KMS-11 (cell line): ENCODE data around the gene FECH.

Source experiments
- H2AFZ ChIP-seq: fragments of 200-600 bp; sonication (generic); 2 replicates; pipeline ENCODE4 v1.6.1; 2016; ENCODE audit warnings: antibody characterized with exemption, mixed run types, low read depth
- H3K27ac ChIP-seq: fragments of 200-600 bp; sonication (generic); 2 replicates; pipeline ENCODE4 v1.6.1; 2016; ENCODE audit warnings: mild to moderate bottlenecking, mixed run types
- H3K27me3 ChIP-seq: fragments of 200-600 bp; sonication (generic); 2 replicates; pipeline ENCODE4 v1.6.1; 2017; ENCODE audit warnings: mild to moderate bottlenecking, low read depth, mixed run types, moderate library complexity; ENCODE audit not compliant: insufficient read depth
- H3K36me3 ChIP-seq: fragments of 200-600 bp; sonication (generic); 2 replicates; pipeline ENCODE4 v1.6.1; 2017; ENCODE audit warnings: mild to moderate bottlenecking, mixed run types; ENCODE audit not compliant: insufficient read depth
- H3K4me1 ChIP-seq: fragments of 200-600 bp; sonication (generic); 2 replicates; pipeline ENCODE4 v1.6.1; 2016; ENCODE audit warnings: mild to moderate bottlenecking, low read depth, mixed run types; ENCODE audit not compliant: poor library complexity, severe bottlenecking
- H3K4me2 ChIP-seq: fragments of 200-600 bp; sonication (generic); 2 replicates; pipeline ENCODE4 v1.7.0; 2016; ENCODE audit warnings: mild to moderate bottlenecking, mixed run types
- H3K4me3 ChIP-seq: fragments of 200-600 bp; sonication (generic); IDR thresholded peaks from 2 replicates; pipeline ENCODE4 v1.6.1; 2017; ENCODE audit warnings: low read depth, low read length, mixed read lengths; ENCODE audit not compliant: insufficient read depth
- H3K79me2 ChIP-seq: fragments of 200-600 bp; sonication (generic); 2 replicates; pipeline ENCODE4 v1.6.1; 2016; ENCODE audit warnings: low read depth, mixed run types; ENCODE audit not compliant: insufficient read depth
- H3K9ac ChIP-seq: fragments of 200-600 bp; sonication (generic); 2 replicates; pipeline ENCODE4 v1.6.1; 2016; ENCODE audit warnings: mild to moderate bottlenecking, mixed run types
- H4K20me1 ChIP-seq: fragments of 200-600 bp; sonication (generic); 2 replicates; pipeline ENCODE4 v1.6.1; 2016; ENCODE audit warnings: mild to moderate bottlenecking, mixed run types; ENCODE audit not compliant: insufficient read depth
- TF ChIP-seq, protein P1 (sequence below): fragments of 200-600 bp; sonication (generic); conservative IDR thresholded peaks from 2 replicates; pipeline ENCODE4 v1.6.1; 2017; ENCODE audit warnings: low read depth, mild to moderate bottlenecking, antibody characterized with exemption, low read length, moderate library complexity, mixed read lengths

Gene FECH

DNA sequence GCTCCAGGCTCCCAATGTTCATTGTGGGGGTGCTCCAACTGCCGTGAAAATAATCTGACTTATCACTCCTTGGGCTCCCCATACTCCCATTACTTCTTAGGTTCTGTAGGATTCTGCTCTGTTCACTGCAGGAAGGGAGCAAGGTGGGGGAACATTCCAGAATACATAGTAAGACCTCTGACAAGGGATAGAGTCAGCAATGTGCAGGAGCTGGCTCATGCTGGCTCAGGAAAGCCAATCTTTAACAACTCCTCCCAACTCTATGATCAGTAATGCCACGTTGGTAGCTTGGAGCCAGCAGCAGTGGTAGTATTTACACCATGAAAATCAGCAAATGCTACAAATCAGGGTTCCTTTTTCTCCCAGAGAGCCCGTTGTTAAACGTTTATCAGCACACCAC, 44.4 kb downstream of the FECH start:
- no peak overlapping the region for H3K4me2 ChIP-seq
- H3K9ac ChIP-seq, result no peak overlapping the region
- H3K36me3 ChIP-seq, result no peaks in the 10 kb centered on the region
- no peaks in the 10 kb centered on the region for H4K20me1 ChIP-seq
- H3K4me1 ChIP-seq, result no peaks in the 10 kb centered on the region
- no peak overlapping the region for H2AFZ ChIP-seq
- no peaks in the 10 kb centered on the region for H3K79me2 ChIP-seq
- H3K27me3 ChIP-seq, result no peaks in the 10 kb centered on the region
- no peak overlapping the region for H3K27ac ChIP-seq
- H3K4me3 ChIP-seq, result no peak overlapping the region
- TF ChIP-seq, protein P1, sequence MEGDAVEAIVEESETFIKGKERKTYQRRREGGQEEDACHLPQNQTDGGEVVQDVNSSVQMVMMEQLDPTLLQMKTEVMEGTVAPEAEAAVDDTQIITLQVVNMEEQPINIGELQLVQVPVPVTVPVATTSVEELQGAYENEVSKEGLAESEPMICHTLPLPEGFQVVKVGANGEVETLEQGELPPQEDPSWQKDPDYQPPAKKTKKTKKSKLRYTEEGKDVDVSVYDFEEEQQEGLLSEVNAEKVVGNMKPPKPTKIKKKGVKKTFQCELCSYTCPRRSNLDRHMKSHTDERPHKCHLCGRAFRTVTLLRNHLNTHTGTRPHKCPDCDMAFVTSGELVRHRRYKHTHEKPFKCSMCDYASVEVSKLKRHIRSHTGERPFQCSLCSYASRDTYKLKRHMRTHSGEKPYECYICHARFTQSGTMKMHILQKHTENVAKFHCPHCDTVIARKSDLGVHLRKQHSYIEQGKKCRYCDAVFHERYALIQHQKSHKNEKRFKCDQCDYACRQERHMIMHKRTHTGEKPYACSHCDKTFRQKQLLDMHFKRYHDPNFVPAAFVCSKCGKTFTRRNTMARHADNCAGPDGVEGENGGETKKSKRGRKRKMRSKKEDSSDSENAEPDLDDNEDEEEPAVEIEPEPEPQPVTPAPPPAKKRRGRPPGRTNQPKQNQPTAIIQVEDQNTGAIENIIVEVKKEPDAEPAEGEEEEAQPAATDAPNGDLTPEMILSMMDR, result no peak

DNA sequence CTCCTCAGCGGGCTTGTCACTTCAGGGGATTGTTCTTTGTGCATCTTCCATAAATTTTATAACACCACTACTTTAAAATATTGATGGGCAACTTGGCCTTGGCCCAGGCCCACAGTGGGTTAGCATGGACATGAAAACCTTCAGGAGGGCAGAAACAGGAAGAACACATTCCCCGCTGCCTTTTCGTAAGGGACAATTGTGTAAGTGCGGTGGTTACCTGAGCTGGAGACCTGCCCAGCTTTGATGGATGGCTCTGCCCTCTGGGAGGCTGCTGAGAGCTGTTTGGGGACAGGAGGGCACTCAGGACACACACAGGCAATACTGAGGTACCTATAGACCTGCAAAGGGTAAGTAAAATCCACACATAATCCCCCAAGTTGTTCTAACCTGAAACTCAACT, 46.8 kb downstream of the FECH start:
- Histone ChIP-seq H2AFZ (no peak overlapping the region), H3K27me3 (no peaks in the 10 kb centered on the region), H3K4me3 (no peak overlapping the region), H3K79me2 (no peaks in the 10 kb centered on the region), H3K36me3 (no peaks in the 10 kb centered on the region), H3K4me1 (no peaks in the 10 kb centered on the region), H3K9ac (no peak overlapping the region), H3K27ac (no peak overlapping the region), H3K4me2 (no peak overlapping the region), H4K20me1 (no peaks in the 10 kb centered on the region)
- TF ChIP-seq, protein P1, result no peak

DNA sequence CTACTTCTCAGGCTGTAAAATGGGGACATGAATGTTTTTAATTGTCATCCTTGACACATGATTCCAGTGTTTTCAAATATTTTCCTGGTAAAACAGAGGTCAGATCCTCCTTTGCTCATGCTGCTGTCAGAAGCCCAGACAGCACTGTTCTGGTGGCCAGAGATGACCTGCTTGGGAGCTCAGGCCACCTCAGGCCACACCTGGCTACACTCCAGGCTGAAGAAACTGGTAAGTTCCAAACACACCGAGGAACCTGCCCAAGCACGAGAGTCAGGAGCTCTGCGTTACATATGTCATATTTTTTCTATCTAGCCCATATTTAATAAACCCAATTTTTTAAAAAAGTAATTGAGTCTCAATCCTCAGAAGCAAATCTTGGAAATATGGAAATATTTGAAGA, 47.9 kb downstream of the FECH start:
- no peaks in the 10 kb centered on the region for H3K27me3 ChIP-seq
- H3K36me3 ChIP-seq, result no peaks in the 10 kb centered on the region
- no peaks in the 10 kb centered on the region for H3K79me2 ChIP-seq
- TF ChIP-seq, protein P1, result no peak
- no peaks in the 10 kb centered on the region for H4K20me1 ChIP-seq
- no peak overlapping the region for H3K27ac ChIP-seq
- no peak overlapping the region for H2AFZ ChIP-seq
- H3K4me1 ChIP-seq, result no peaks in the 10 kb centered on the region
- H3K4me3 ChIP-seq, result no peak overlapping the region
- H3K4me2 ChIP-seq, result no peak overlapping the region
- H3K9ac ChIP-seq, result no peak overlapping the region

DNA sequence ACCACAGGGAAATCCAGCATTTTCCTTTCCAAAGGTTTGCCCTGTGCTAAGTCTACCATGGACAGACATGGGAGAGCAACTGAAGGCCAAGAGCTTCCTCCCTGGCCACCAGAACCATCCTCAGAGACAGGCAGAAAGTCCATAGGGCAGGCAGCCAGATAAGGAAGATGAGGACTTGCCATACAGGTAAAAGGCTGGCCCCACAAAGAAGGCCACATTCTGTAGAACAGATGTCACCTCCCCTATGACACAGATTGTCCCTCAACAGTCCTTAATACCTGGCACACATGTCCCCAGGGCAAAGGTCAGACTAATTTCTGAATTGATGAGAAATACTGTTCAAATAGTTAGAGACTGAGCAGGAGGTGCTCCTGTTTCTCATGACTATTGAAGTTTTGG, 52.0 kb downstream of the FECH start:
- Histone ChIP-seq H3K27ac (no peak overlapping the region), H3K79me2 (no peaks in the 10 kb centered on the region), H3K4me3 (no peak overlapping the region), H3K36me3 (no peaks in the 10 kb centered on the region), H3K4me2 (no peak overlapping the region), H3K9ac (no peak overlapping the region), H3K27me3 (no peaks in the 10 kb centered on the region), H3K4me1 (no peaks in the 10 kb centered on the region), H2AFZ (no peak overlapping the region), H4K20me1 (no peaks in the 10 kb centered on the region)
- TF ChIP-seq, protein P1, result no peak
